GM19099 (cell line): ENCODE results near the gene KRT39.

Experiments used
- POLR2A ChIP-seq: IDR thresholded peaks from 3 replicates; pipeline ENCODE4 v1.6.1; 2011; ENCODE audit warnings: low read depth; ENCODE audit not compliant: insufficient read length; ENCODE audit errors: extremely low read depth

The KRT39 gene

DNA sequence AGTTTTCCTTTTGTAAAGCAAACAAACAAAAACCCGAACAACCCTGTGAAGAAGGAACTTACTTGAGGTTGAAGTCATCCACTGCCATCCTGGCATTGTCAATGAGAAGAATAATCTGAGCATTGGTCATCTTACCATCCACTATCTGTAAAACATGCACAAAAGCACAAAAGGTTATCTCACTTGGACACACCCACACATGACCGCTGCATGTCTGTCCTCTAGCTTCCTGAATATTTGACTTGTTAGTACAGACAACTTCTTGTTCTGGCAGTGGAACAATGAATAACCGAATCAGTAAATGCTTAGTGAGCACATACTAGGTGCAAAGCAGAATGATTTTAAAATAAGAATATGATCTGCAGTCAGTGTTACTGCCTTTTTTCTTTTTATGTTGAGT is 35.4 kb downstream of the KRT39 start:
- TF ChIP-seq POLR2A = no peak

DNA sequence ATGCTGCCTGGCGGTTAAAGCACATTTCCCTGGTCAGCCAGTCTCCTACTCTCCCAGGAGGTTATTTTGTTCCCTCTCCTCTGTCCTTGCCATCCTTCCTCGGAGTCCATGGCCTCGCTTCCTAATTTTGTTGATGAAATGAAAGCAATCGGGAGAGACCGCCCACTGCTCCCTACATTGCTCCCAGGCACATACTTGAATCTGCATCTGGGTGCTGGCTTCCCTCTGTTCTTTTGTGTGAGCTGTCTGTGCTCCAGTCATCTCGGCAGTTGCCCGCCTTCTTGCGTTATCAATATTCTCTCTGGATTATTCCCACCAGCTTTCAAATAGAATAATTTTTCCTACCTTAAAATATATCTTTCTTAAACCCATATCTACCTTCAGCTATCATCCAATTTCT is 40.4 kb downstream of the KRT39 start:
- no peak for TF ChIP-seq POLR2A

DNA sequence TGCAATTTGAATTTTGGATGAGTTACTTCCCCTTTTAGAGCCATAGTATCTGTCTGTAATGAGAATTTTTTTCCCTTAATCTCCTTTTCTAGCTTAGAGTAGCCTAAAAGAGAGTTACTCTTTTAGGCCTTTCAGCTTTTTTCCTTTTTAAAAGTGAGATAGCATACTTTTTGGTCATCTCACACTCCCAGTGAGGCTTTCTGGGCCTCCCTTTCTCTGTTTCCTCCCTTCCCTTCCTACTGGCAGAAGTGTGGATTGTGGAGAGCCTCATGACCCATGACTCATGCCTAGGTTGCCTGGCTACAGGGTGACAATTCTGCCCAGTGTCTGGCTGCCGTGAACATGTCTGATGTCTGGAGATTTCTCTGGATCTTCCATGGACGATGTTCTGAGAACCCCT is 44.5 kb downstream of the KRT39 start:
- TF ChIP-seq POLR2A = no peak

DNA sequence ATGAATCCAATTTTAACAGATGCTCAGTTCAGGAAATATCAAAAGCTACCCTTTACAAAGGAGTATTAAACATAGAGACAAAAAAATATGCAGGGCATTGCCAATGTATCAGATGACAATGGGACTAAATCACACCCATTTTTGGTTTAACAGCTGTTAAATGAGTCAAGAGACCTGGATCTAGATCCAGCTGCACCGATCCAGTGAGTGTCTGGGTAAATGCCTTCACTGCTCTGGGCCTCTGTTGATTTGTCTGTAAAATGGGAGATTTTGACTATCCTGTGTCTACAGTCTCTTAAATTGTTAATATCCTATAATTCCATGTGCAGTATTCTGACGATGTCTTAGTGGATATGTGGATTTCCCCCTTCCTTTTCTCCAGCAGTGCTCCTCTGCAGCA is 45.7 kb downstream of the KRT39 start:
- no peak for TF ChIP-seq POLR2A

DNA sequence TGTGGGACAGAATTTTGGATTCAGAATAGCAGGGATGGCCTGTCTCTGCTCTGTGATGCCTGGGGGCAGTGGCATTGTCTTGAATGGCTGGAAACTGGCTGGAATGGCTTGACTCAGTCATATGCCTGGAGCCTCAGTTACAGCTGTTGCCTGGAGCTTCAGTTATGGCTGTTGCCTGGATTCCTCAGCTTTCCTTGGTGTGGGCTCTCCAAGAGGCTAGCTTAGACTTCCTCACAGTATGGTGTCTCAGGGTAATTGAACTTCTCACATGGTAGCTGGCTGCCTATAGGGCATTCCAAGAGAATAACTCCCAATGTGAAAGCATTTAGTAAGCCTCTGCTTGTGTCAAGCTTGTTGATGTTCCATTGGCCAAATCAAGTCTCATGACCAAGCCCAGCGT is 50.4 kb downstream of the KRT39 start:
- no peak for TF ChIP-seq POLR2A

GRCh38 chr17:40915721-40916256 is 51.0 kb downstream of the KRT39 start:
- no peak for TF ChIP-seq POLR2A

DNA sequence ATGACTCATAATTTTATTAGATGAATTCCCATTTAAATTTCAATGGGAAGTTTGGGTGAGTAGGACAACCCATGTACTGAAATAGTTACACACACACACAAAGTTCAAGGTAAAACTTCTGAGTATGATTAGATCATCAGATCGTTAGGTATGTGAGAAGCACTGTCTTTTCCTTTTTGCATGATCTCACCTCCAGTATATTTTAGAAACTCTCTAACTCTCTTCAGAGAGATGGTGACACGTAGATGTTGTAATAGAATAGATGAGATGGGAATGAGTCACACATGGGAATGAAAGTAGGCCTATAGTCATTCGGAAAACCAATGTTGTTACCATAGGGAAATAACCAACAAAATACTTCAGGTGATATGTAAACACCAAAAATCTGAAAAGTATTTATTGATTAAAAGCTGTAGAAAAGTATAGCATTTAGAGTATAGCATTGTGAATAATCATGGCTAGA is 51.5 kb downstream of the KRT39 start:
- no peak for TF ChIP-seq POLR2A

DNA sequence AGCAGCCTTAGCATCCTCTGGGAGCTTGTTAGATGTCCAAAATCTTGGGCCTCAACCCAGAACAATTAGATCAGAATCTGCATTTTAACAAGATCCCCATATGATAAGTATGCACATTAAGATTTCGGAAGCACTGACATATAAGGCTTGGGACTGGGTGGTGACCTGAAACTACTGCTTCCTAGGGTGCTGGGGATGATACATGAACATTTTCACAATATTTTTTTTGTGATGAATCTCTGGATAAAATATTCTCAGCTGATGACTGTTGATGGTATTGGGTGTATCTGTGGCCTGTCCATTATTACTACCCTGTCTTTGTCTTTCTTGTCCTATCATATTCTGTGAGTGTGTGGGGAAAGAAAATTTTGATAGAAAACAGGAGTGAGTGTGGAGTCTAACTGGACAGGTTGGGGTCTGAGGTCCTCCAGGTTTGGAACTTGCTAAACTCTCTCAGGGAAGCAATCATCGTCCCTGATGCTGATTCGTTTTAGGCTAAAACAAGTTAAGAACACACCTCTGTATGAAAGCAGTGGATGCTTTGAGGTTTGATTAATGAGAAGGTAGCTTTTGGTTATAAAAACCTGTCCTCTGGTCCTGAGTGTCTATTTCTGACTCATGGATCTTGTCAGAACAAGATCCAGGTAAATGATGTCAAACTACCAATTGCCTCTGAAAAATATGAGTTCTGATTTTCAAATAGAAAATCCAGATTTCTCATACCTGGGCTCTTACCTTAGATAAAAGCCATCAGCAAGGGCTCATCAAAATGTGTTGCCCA is 52.5 kb downstream of the KRT39 start:
- TF ChIP-seq POLR2A = no peak

DNA sequence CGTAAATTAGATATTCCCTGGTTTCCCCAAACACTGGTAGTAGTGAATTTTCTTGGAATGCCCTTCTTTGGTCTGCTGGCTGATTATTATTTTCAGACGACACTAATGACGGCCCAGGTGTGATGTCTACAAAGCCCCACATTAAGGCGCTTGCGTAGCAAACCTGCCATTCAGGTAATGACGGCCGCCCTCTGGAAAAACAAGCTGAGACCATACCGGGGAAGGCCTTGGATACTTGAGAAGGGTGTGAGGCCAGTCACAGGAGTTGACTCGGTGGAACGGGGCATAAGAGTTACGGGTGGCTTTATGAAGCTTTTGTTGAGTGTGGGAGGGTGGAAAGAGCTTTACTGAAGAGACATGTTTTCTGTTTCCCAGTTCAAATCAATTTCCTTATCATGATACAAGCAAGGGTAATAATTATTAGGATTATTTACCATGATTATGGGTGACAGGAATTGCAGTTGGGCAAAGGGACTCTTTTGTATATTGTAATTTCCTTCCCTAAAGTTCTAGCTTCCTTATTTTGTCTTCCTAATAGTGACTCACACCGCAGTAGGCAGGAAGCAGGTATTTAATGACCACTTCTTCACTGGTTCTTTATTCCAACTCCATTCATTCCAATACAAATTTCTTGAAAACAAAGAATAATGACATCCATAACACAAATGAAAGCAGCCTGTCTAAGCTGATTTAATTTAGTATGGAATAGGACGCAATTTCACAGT is 54.1 kb downstream of the KRT39 start:
- TF ChIP-seq POLR2A = no peak

DNA sequence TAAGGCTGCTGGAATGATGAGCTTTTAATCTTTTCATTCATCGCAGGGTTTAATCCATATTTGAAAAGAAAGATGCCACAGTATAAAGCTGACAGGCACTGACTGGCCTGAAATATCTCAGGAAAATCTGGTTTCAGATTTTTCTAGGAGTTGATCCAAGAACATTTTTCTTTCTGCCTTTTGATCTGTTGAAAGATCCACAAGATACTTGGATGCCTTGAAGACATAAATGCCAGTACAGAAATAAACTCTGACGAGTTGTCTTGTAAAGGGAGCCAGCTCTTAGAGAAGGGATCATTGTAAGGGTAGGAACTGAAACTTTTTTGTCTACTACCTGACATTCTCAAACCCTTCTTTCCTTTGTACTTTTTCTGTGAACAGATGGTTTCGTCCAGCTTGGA is 56.3 kb downstream of the KRT39 start:
- no peak for TF ChIP-seq POLR2A

DNA sequence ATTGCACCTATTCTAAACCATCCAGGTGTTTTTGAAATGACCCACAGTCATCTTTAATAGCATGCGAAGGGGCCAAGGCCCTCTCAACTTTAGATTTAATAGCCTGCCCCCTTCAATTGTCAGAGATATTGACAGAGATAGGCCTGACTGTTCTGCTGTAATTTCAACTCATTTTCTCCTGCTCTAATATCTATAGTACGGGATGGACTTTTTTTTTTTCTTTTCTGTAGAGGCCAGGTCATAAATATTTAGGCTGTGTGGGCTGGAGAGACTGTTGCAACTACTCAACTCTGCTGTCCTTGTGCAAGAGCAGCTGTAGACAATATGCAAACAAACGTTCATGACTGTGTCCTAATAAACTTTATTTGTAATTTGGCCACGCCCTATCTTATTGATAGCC is 57.0 kb downstream of the KRT39 start:
- TF ChIP-seq POLR2A = no peak

- TF ChIP-seq POLR2A = no peak
These were observed 57.4 kb downstream of the KRT39 start for GRCh38 chr17:40909351-40909750.
